Measurements from ENCODE around the gene CLPTM1L.

Gene CLPTM1L

GRCh38 chr5:1325191-1325741 is 19.6 kb downstream of the CLPTM1L start:
- DNase-seq, result no peak

GRCh38 chr5:1324719-1325190 is 20.1 kb downstream of the CLPTM1L start:
- no peak for DNase-seq

GRCh38 chr5:1324301-1324700 is 20.6 kb downstream of the CLPTM1L start:
- DNase-seq, result no peak

- DNase-seq, result no peak
Measured at GRCh38 chr5:1323803-1324173, 21.1 kb downstream of the CLPTM1L start.

GRCh38 chr5:1322955-1323802 is 21.7 kb downstream of the CLPTM1L start:
- DNase-seq, result no peak

GRCh38 chr5:1322036-1322900 is 22.6 kb downstream of the CLPTM1L start:
- DNase-seq, result no peak

- no peak for DNase-seq
Measured at GRCh38 chr5:1321576-1321975, 23.3 kb downstream of the CLPTM1L start.

- no peak for DNase-seq
Measured at GRCh38 chr5:1320436-1321344, 24.2 kb downstream of the CLPTM1L start.

GRCh38 chr5:1319436-1320256 is 25.3 kb downstream of the CLPTM1L start:
- no peak for DNase-seq

- DNase-seq, result no peak
Measured at GRCh38 chr5:1318659-1319251, 26.1 kb downstream of the CLPTM1L start.

GRCh38 chr5:1317921-1318565 is 26.9 kb downstream of the CLPTM1L start:
- DNase-seq, result no peak

- DNase-seq, result no peak
Measured at GRCh38 chr5:1316588-1317340, 28.1 kb downstream of the CLPTM1L start.

GRCh38 chr5:1315709-1316587 is 29.0 kb downstream of the CLPTM1L start:
- DNase-seq, result peak; percentile 97

GRCh38 chr5:1315018-1315708 is 29.7 kb downstream of the CLPTM1L start:
- DNase-seq, result no peak

- no peak for DNase-seq
Measured at GRCh38 chr5:1314564-1314982, 30.3 kb downstream of the CLPTM1L start.

- DNase-seq, result no peak
Measured at GRCh38 chr5:1312993-1313833, 31.7 kb downstream of the CLPTM1L start.

GRCh38 chr5:1312206-1312605 is 32.7 kb downstream of the CLPTM1L start:
- no peak for DNase-seq
